Muscle of leg (tissue), 11 donors: ENCODE data around the gene SLC51B. TPM values are rescaled to one million over a fixed set of nuclear protein-coding genes. Genes with fewer than 3 reads are reported as not detected.
A peak's percentile ranks its signal among the peaks of the same experiment; 100 is the strongest.

Experiments used
- DNase-seq: peaks from one replicate; pipeline ENCODE4 v3.0.0; 2013
- H3K27ac ChIP-seq: one replicate; pipeline ENCODE4 v1.5.1; 2013; ENCODE audit warnings: mild to moderate bottlenecking, low read length, control low read depth
- H3K27me3 ChIP-seq: one replicate; pipeline ENCODE4 v1.6.1; 2013; ENCODE audit warnings: low read length; ENCODE audit not compliant: control insufficient read depth, insufficient read depth
- H3K36me3 ChIP-seq: one replicate; pipeline ENCODE4 v1.6.1; 2013; ENCODE audit warnings: low read length; ENCODE audit not compliant: control insufficient read depth, insufficient read depth
- H3K4me1 ChIP-seq: one replicate; pipeline ENCODE4 v1.6.1; 2013; ENCODE audit warnings: low read length; ENCODE audit not compliant: control insufficient read depth, insufficient read depth
- H3K4me3 ChIP-seq: one replicate; pipeline ENCODE4 v1.5.1; 2013; ENCODE audit warnings: low read length, control low read depth
- H3K9me3 ChIP-seq: replicated peaks from 2 replicates; pipeline ENCODE4 v1.6.1; 2013; ENCODE audit warnings: low read depth, low read length; ENCODE audit not compliant: control insufficient read depth
- WGBS: methylation state at CpG from one replicate; pipeline ENCODE4 v1.1.5; 2013; ENCODE audit warnings: missing lambda C conversion rate; ENCODE audit not compliant: insufficient coverage; 5-methylcytosine and 5-hydroxymethylcytosine counted together
- polyA plus RNA-seq, 8 donors: library from polyadenylated mRNA; unstranded; fragments of 120-200 nt; gene quantifications; one replicate each; pipeline versions ENCODE4 v1.2.1 to v1.2.3, GENCODE V29; 2013; ENCODE audit warnings: inconsistent platforms in 1 of 8, low replicate concordance in 1 of 8; ENCODE audit not compliant: insufficient read length in 8 of 8, insufficient read depth in 1 of 8
- total RNA-seq: library from RNA; stranded (reverse); fragments of 120-200 nt; gene quantifications from one replicate; pipeline ENCODE4 v1.2.4, GENCODE V29; 2013

SLC51B gene
- total and polyA plus RNA-seq, 9 donors, result 0.71 to 3.0 (median 1.5) TPM

DNA sequence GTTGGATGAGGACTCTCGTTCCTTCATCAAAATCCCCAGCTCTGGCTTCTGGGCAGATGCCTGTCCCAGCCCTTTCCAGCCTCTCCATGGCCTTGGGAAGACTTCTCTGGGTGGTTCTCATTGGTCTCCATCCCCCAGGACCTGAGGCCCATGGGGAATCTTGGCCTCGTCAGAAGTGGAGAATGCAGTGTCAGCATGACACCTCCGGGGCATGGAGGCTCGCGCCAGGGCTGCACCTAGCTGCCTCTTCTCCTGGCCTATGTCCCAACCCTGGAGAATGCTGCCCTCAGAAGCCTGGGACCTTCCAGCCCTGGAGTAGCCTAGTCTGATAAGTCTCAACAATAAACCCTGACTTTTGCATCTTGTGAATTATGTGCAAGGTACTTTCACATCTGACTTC is 34.4 kb downstream of the SLC51B start:
- no peaks in the 10 kb centered on the region for H3K9me3 ChIP-seq
- H3K4me1 ChIP-seq, result peaks cover 35% of the 10 kb centered on the region
- peaks cover 25% of the 10 kb centered on the region for H3K27me3 ChIP-seq
- no peak overlapping the region for H3K4me3 ChIP-seq
- WGBS, result 71% methylated on average over 5 of the region's 5 CpGs
- no peak for DNase-seq
- no peak overlapping the region for H3K27ac ChIP-seq
- no peaks in the 10 kb centered on the region for H3K36me3 ChIP-seq

DNA sequence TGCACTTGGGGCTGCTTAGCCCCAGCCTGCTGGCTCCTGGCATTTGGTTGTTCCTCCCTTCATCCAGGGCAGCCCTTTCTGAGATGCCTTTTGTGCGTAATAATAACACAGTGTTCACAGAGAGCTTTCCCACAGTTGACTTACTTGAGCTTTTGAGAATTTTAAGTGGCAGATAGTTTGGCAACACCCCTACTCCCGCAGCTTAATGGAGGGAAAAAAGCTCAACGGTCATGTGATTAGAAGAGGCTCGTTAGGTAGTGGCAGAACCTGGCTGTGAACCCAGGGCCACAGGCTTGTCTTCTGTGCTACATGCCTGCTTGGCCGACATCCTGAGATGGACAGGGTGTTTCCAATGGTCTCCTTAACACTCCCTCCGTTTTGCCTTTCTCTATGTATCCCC is 36.1 kb downstream of the SLC51B start:
- WGBS, result 67% methylated on average over 4 of the region's 6 CpGs
- Histone ChIP-seq H3K36me3 (no peaks in the 10 kb centered on the region), H3K4me1 (peaks cover 41% of the 10 kb centered on the region), H3K27me3 (peaks cover 28% of the 10 kb centered on the region), H3K9me3 (no peaks in the 10 kb centered on the region), H3K27ac (no peak overlapping the region), H3K4me3 (no peak overlapping the region)
- DNase-seq, result no peak

DNA sequence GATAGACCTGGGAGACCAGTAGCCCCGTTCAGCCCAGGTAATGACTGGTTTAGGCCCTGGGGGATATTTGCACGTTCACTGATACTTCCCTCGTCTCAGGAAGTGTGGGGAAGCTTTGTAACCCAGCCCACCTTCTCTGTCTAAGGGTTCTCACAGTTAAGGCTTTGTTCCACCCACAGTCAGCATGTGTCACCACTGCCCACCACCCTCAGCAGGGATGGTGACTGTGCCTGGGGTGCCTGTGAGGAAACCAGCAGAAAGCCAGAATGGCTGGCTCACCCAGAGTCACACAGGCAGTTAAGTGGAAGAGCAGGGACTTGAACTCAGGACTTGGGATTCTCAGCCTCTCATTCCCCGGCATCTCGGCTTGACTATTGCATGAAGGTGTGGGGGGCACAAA is 36.6 kb downstream of the SLC51B start:
- no peak for DNase-seq
- no CpG with 5 or more reads among the region's 5 CpGs for WGBS
- Histone ChIP-seq H3K36me3 (no peaks in the 10 kb centered on the region), H3K4me1 (peaks cover 39% of the 10 kb centered on the region), H3K27me3 (peaks cover 25% of the 10 kb centered on the region), H3K4me3 (no peak overlapping the region), H3K27ac (no peak overlapping the region), H3K9me3 (no peaks in the 10 kb centered on the region)

DNA sequence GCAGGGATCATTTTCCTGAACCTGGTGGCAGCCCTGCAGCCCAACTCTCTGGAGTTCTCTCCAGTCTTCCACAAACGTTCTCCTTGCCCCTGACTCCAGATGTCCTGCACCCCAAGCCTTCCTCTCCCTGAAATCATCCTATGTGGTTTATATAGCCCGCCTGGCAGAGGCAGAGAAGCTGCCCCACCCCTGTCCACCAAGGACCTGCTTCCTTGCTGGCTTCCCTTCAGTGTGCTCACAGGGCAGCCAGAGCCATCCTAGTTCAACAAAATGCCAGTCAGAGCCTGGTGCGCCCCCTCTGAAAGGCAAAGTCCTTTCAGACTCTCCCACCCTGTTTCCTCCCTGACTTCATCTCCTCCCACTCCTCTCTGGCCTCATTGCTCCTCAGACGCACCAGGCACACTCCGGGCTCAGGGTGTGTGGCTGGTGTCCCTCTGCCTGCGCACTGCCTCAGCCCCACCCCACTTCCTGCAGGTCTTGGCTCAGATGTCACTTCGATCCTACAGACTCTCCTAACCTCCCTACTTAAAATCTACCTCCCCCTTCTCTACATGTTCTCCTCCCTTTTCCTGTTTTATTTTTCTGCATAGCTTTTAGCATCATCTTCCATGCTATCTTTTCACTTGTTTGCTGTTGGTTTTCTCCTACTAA is 37.2 kb downstream of the SLC51B start:
- WGBS, result 12% methylated on average over 7 of the region's 7 CpGs
- no peaks in the 10 kb centered on the region for H3K9me3 ChIP-seq
- H3K27ac ChIP-seq, result no peak overlapping the region
- H3K27me3 ChIP-seq, result peaks cover 22% of the 10 kb centered on the region
- DNase-seq, result no peak
- H3K4me3 ChIP-seq, result no peak overlapping the region
- H3K4me1 ChIP-seq, result peaks cover 43% of the 10 kb centered on the region
- no peaks in the 10 kb centered on the region for H3K36me3 ChIP-seq

DNA sequence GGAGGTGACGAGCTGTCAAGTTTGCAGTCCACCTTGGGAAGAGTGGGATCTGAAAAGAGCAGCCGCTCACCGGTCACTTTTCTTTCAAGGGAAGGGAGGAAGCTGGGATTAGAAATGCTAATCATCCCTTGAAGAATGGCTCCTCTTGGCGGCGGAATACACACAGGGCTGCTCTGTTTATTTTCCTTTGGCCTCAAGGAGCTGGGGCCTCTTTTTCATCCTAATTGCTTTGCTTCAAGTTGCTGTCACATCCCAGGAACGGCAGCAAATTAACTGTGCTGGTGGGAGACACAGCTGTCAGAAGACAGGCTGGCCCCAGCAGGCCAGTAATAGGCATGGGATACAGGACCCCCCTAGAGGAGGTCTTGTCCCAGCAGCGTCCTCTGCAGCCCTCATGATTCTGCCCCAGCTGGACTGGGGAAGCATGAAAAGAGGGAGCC is 38.1 kb downstream of the SLC51B start:
- no peak for DNase-seq
- H3K27ac ChIP-seq, result no peak overlapping the region
- no peak overlapping the region for H3K4me3 ChIP-seq
- H3K27me3 ChIP-seq, result peaks cover 14% of the 10 kb centered on the region
- H3K4me1 ChIP-seq, result peaks cover 44% of the 10 kb centered on the region
- no peaks in the 10 kb centered on the region for H3K36me3 ChIP-seq
- no peaks in the 10 kb centered on the region for H3K9me3 ChIP-seq
- WGBS, result 12% methylated on average over 4 of the region's 7 CpGs

DNA sequence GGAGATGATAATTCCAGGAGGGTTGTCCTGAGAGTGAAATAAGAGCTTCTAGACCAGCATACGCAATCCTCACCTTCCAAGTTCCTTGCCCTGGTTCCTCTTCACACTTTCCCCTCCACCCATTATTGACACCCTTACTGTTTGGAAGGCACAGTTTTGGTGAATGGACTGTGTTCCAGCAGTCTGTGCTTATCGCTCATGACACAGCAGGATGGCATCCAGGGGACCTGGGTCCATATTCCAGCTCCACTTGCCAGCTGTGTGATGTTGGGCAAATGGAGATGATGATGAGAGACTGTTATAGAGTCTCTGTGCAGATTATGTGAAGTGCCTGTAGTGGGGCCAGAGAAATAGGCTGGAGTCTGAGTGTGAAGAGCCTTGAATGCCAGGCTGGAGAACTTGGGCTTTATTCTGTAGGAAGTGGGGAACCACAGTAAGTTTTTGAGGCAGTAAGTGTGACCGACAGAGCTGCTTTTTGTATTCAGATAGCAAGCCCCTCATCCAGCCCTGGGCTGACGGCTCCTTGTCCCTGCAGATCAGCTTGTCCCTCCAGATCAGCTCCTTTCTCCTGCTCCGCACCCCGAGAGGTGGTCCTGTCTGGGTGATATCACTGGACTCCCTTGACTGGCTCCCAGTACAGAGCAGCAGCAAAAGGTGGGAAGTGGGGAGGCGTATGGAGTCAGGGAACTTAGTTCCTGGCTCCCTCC is 39.5 kb downstream of the SLC51B start:
- 82% methylated on average over 5 of the region's 7 CpGs for WGBS
- Histone ChIP-seq H3K4me1 (peaks cover 56% of the 10 kb centered on the region), H3K4me3 (no peak overlapping the region), H3K36me3 (no peaks in the 10 kb centered on the region), H3K27ac (no peak overlapping the region), H3K9me3 (no peaks in the 10 kb centered on the region), H3K27me3 (peaks cover 10% of the 10 kb centered on the region)
- no peak for DNase-seq

DNA sequence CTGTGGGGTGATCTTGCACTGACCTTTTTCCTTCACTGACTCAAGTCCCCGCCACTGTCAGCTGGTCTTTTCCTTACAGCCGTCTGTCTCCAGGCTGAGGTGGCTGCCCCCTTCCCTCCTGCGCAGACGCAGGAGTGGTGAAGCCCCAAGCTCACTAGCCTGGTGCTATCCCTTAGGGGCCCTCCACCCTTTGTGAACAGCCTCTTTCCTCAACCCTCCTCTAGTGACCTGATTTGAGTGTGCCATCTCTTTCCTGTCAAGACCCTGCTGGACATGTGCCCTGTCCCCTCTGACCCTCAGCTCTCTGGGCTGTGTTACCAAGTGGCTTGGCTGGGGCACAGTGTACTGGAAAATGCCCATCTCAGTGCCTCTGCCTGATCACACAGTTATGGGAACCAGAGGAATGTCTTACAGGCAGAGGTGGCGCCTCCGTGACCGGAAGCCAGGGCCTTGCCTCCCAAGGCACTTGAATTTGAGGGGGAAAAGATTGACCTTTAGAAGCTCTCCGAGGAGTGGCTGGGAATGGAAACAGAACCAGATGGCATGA is 40.1 kb downstream of the SLC51B start:
- no peak for DNase-seq
- no peak overlapping the region for H3K27ac ChIP-seq
- H3K4me3 ChIP-seq, result no peak overlapping the region
- WGBS, result 61% methylated on average over 4 of the region's 8 CpGs
- peaks cover 56% of the 10 kb centered on the region for H3K4me1 ChIP-seq
- H3K9me3 ChIP-seq, result no peaks in the 10 kb centered on the region
- peaks cover 10% of the 10 kb centered on the region for H3K27me3 ChIP-seq
- no peaks in the 10 kb centered on the region for H3K36me3 ChIP-seq

DNA sequence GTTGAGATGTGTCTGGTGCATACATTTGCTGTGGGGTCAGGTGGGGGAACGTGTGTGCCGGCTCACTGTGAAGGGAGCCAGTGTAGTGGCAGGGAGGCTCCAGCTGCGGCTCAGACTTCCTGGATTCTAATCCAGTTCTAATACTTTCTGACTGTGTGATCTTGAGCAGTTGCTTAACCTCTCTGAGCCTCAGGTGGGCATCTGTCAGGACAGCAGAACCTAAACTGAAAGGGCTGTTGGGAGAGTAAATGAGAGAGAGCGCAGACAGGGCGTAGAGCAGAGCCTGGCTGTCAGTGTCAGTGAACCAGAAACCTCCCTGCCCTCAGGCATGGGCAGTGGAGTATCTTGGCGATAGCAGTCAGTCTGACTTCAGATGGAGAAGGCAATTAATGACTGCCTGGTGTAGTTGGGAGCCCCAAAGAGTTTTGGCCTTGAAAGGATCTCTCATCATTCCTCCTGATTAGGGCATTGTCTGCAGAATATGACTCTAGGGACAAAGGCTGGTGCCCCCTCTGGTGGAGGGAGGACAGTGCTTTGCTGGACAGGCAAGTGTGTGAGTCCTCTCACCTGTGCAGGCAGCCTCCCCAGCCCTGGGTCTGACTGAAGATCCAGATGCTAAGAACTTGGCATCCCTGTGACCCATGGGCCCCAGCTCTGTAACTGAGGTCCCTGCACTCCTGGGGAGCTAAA is 40.9 kb downstream of the SLC51B start:
- Histone ChIP-seq H3K4me1 (peaks cover 56% of the 10 kb centered on the region), H3K36me3 (no peaks in the 10 kb centered on the region)
- DNase-seq, result no peak

DNA sequence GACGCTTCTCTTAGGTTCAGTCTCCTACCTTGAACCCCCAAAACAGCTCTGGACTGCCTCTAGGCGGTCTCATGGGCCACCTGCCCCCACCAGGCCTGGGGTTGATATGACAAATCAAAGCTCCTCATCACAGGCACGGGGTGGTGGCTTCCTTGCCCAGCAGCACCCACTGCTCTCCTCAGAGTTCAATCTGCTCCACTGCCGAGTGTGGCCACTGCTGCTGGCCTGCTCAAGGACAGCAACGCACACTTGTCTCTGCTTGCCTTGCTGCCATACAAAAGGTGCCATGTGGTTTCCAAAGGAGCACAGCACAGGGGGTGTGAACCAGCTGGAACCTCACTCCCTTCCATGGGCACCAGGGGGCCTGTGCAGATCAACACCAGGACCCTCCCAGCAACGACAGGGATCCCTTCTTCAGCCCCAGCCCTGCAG is 41.5 kb downstream of the SLC51B start:
- peaks cover 51% of the 10 kb centered on the region for H3K4me1 ChIP-seq
- WGBS, result 53% methylated on average over 6 of the region's 6 CpGs

More for the DNA sequence above, 40.9 kb downstream of the SLC51B start:
- no peaks in the 10 kb centered on the region for H3K9me3 ChIP-seq
- peaks cover 10% of the 10 kb centered on the region for H3K27me3 ChIP-seq
- 71% methylated on average over 4 of the region's 6 CpGs for WGBS
- no peak overlapping the region for H3K27ac ChIP-seq
- no peak overlapping the region for H3K4me3 ChIP-seq

DNA sequence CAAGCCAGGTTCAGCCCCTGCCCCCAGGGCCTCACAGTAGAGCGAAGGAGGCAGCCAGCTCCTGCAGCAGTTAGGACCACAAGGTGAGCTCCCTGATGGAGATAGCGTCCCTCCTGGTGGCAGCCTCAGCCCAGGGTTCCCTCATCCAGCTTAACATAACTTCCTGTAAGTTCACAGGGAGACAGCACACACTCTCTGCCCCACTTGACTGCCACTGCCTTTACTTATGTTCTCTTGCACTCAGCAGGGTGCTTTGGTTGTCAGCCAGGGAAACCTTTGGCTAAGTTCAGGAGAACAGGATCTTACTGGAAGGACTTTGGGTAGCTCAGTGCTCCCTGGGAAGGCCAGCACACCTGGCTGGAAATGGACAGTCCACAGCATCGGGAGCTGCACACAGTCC is 42.2 kb downstream of the SLC51B start:
- peaks cover 50% of the 10 kb centered on the region for H3K4me1 ChIP-seq
- H3K27me3 ChIP-seq, result peaks cover 7% of the 10 kb centered on the region
- WGBS, result 61% methylated on average over 3 of the region's 3 CpGs

More for the DNA sequence above, 41.5 kb downstream of the SLC51B start:
- Histone ChIP-seq H3K27ac (no peak overlapping the region), H3K4me3 (no peak overlapping the region), H3K9me3 (no peaks in the 10 kb centered on the region), H3K36me3 (no peaks in the 10 kb centered on the region), H3K27me3 (peaks cover 10% of the 10 kb centered on the region)
- no peak for DNase-seq

More for the DNA sequence above, 42.2 kb downstream of the SLC51B start:
- Histone ChIP-seq H3K27ac (peak overlapping the region; percentile 42), H3K36me3 (peaks cover 3% of the 10 kb centered on the region), H3K4me3 (no peak overlapping the region), H3K9me3 (no peaks in the 10 kb centered on the region)
- no peak for DNase-seq
